Measurements from ENCODE around the gene FKBP7. TPM values are rescaled to one million over a fixed set of nuclear protein-coding genes. Genes with fewer than 3 reads are reported as not detected.

The FKBP7 gene
- total and polyA plus RNA-seq, 8 donors, result 1.1 to 5.4 (median 2.5) TPM

- Histone ChIP-seq H3K36me3 (peaks cover 0 to 26% (median 15%) of the 10 kb centered on the region in 3 donors), H3K27me3 (no peaks in the 10 kb centered on the region), H3K4me1 (no peaks in the 10 kb centered on the region), H3K9me3 (no peaks in the 10 kb centered on the region), H3K4me3 (no peak overlapping the region), H3K27ac (no peak overlapping the region)
- intact Hi-C loops (cut with DNase I), result no loop called here
- no peak for TF ChIP-seq CTCF (IDR thresholded peaks at IDR 0.05)
- DNase-seq (no peak), FAIRE-seq (no peak), ATAC-seq (no peak)
Observed at GRCh38 chr2:178429336-178429735, 49.1 kb downstream of the FKBP7 start.

GRCh38 chr2:178428396-178428806, 50.0 kb downstream of the FKBP7 start:
- Histone ChIP-seq H3K27me3 (no peaks in the 10 kb centered on the region), H3K27ac (no peak overlapping the region), H3K36me3 (peaks cover 0 to 16% (median 12%) of the 10 kb centered on the region in 3 donors), H3K9me3 (no peaks in the 10 kb centered on the region), H3K4me3 (no peak overlapping the region), H3K4me1 (no peaks in the 10 kb centered on the region)
- 40 to 45% methylated on average over 1 of the region's 1 CpG for WGBS, 2 donors
- DNase-seq, result no peak
- peak in 2 of 4 donors; percentile 53 to 61 for ATAC-seq
- intact Hi-C loops (cut with DNase I), result no loop called here
- no peak for TF ChIP-seq CTCF (IDR thresholded peaks at IDR 0.05)
- no peak for FAIRE-seq

- H3K4me3 ChIP-seq, result no peak overlapping the region
- intact Hi-C loops (cut with DNase I), result no loop called here
- H3K27me3 ChIP-seq, result no peaks in the 10 kb centered on the region
- ATAC-seq (no peak), DNase-seq (no peak), FAIRE-seq (no peak)
- H3K4me1 ChIP-seq, result no peaks in the 10 kb centered on the region
- H3K36me3 ChIP-seq, result peaks cover 0 to 14% (median 6%) of the 10 kb centered on the region in 3 donors
- H3K27ac ChIP-seq, result no peak overlapping the region
- H3K9me3 ChIP-seq, result no peaks in the 10 kb centered on the region
- 88 to 90% methylated on average over 2 of the region's 2 CpGs for WGBS, 2 donors
- TF ChIP-seq CTCF (IDR thresholded peaks at IDR 0.05), result no peak
Observed at GRCh38 chr2:178427458-178427857, 50.9 kb downstream of the FKBP7 start.

GRCh38 chr2:178426388-178426787, 52.0 kb downstream of the FKBP7 start:
- WGBS, 2 donors, result 97 to 98% methylated on average over 3 of the region's 3 CpGs

More at GRCh38 chr2:178426388-178426787, 52.0 kb downstream of the FKBP7 start:
- no peaks in the 10 kb centered on the region for H3K4me1 ChIP-seq
- TF ChIP-seq CTCF (IDR thresholded peaks at IDR 0.05), result no peak
- intact Hi-C loops (cut with DNase I), result no loop called here
- no peak for ATAC-seq
- no peak for DNase-seq
- H3K36me3 ChIP-seq, result peaks cover 0 to 5% (median 0%) of the 10 kb centered on the region in 3 donors
- no peak overlapping the region for H3K4me3 ChIP-seq
- H3K27me3 ChIP-seq, result no peaks in the 10 kb centered on the region
- no peak overlapping the region for H3K27ac ChIP-seq
- FAIRE-seq, result no peak
- no peaks in the 10 kb centered on the region for H3K9me3 ChIP-seq
